GM19452 (cell line): Measurements from ENCODE around the gene OR4Q3.
"Not testable (repeated sequence)": the region's sequence is repeated elsewhere in the genome, so short reads cannot be mapped to it uniquely, and the experiment has no call there.

Experiments
- ATAC-seq: cut with Tn5 transposase; IDR thresholded peaks from one replicate; pipeline ENCODE4 v1.9.1; 2021; ENCODE audit not compliant: unreplicated experiment

The OR4Q3 gene

DNA sequence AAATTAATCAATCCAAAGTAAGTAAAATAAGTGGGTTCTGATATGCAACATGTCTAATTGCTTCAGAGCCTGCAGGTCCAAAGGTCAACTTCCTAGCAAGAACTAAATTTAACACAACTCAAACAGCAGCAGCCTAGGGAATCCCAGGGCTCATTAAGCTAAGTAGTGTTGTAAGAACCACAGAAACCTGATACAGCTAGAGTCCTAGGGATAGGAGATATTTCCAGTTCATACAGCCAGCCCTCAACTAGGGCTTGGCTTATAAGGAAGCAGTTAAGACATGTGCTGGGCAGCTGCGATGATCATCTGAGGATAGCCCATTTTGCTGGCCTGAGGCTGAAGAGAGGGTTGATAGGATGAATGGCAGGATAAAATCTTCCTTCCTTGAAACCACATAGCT is at the start of gene OR4Q3:
Gene OR4Q3, plus strand, starts transcription at position 316 of the 400 bp plus-strand sequence.
- no peak for ATAC-seq

DNA sequence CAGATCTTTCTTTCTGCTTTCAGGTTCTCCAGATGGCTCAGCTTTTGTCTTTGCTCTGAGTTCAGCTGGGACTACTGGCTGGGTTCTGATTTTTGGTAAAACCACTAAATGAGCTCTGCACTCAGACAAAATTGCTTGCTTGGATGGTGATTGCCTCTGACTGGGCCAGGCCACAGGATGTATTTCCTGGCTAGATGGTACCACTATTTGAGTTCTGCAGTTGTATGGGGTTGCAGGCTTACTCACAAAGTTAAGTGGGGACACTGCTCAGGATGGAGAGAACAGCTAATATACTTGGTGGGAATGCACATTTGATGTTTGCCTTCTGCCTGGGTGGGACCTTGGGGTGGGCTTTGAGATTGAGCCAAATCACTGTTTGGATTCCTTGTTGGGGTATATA is 14.0 kb upstream of the OR4Q3 start:
- ATAC-seq: no peak

DNA sequence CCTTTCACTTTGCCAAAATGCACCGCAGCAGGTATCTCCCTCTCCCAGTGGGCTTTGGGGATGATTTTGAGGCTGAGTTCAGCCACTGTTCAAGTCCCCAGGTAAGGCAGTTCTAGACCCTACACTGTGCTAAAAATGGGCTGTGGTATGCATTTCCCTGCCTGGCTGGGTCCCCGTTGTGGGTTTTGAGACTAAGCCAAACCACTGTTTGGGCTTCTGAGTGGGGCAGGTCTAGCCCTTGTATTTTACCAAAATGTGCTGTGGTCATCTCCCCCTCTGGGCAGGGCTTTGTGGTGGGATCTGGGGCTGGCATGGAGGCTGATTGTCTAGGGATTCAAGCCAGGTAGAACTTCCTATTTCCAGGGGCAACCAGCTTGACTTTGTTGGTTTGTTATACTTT is 13.6 kb upstream of the OR4Q3 start:
- ATAC-seq: no peak

DNA sequence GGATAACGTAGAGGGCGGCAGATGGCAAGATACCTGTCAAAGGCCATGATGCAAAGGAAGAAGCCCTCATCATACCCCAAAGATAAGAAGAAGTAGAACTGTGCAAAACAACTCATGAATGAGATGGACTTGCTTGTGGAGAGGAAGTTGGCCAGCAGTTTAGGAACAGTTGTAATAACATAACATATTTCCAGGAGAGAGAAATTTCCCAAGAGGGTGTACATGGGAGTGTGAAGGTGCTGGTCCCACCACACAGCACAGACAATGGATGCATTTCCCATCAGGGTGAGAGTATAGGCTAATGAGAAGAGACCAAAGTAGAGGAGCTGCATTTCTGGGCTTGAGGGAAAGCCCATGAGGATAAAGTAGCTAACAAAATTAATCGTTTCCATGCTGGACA is 9.5 kb upstream of the OR4Q3 start:
- ATAC-seq: not testable (repeated sequence)

DNA sequence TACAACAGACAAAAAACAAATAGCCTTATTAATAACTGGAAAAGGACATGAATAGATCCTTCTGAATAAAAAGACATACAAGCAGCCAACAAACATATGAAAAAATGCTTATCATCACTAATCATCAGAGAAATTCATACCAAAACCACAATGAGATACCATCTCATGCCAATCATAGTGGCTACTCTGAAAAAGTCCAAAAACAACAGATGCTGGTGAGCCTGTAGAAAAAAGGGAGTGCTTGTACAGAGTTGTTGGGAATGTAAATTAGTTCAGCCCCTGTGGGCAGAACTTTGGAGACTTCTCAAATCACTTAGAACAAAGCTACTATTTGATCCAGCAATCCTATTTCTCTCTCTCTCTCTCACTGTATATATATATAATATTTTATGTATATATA is 8.9 kb downstream of the OR4Q3 start:
- ATAC-seq: not testable (repeated sequence)

DNA sequence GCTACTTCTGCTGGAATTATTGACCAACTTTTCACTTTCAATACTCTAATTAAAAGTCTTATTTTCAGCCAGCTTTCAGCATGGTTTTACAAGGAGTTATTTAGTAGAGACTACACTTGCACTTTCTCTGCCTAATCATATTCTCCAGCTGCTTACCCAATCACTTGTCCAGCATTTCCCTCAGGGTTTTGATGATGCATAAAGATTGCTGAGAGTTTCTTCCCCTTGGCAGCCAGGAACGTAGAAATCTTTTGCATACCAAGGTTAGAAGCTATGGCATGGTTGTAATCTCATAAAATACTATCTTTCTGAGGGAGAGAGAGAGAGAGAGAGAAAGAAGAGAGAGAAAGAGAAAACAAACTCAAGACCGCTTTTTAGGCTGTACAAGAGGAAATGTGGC is 10.8 kb downstream of the OR4Q3 start:
- no peak for ATAC-seq

DNA sequence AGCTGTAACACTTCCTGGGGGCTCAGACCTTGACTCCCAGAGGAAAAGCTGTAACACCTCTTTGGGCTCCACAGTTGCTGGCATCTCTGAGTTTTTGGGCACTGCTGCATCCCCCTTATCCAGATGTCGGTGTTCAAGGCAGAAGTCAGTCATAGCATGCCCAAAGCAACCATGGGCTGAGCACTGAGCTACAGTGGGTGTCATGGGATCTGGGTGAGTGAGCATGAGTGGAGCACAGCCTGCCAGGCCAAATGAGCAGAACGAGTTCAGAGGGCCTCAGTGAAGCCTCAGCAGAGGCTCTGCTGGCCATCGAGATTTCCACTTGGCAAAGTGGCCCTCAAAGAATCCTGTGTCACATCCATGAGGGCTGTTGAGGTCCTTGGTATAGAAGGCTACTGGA is 28.1 kb downstream of the OR4Q3 start:
- ATAC-seq: not testable (repeated sequence)

DNA sequence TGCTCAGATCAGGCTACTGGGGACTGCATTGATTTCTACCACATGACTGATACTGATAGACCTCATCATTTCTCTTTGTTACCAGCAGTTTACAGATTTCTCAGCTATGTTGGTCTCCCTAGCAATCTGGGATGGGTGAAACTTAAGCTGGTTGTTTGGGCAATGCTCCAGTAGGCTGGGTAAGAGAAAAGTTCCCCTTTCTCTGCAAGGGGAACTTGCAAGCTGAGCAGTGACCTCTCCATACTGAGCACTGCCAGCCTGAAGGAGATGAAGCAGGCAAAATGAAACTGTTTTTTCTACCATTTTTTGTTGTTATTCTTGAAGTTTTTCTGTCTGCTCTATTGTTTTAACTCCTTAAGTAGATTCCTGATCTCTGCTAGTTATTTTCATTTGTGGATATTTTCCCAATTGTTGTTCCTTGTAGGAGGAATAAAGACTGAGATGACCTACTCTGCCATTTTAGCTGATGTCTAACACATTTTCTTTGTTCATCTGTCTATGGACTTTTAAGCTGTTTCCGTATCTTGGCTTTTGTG is 28.6 kb downstream of the OR4Q3 start:
- ATAC-seq: no peak

DNA sequence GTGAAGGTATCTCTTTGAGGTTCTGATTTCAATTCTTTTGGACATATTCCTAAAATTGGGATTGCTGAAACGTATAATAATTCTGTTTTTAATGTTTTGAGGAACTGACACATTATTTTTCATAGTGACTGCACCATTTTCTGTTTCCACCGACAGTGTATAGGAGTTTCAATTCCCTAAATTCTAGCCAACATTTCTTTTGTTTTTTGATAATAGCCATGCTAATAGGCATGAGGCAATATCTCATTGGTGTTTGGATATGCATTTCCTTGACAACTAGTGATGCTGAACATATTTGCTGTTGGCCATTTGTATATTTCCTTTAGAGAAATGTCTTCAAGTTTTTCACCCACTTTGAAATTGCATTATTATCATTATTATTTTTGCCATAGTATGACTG is 29.1 kb downstream of the OR4Q3 start:
- not testable (repeated sequence) for ATAC-seq

DNA sequence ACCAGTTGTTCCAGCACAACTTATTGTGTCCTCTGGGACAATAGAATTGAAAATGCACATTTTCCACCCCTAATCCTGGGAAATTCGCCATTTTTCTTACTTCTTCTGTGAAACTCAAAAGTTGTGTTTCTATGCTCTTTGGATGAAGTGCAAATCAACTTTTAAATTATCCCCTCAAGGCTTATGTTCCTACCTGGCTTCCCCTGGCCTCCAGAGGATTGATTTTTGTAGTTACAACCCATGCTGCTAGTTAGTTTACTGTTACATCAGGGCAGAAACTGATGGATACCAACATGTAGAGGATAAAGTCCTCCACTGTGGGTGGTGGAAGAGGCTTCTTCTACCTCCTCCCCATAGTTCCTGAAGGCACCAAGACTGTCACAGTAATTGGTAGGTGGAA is 29.8 kb downstream of the OR4Q3 start, which contains the start of gene OR4M1:
Gene OR4M1, plus strand, starts transcription at position 301 of the 400 bp plus-strand sequence. CDS start 6,819 bp downstream, outside the sequence.
- not testable (repeated sequence) for ATAC-seq

DNA sequence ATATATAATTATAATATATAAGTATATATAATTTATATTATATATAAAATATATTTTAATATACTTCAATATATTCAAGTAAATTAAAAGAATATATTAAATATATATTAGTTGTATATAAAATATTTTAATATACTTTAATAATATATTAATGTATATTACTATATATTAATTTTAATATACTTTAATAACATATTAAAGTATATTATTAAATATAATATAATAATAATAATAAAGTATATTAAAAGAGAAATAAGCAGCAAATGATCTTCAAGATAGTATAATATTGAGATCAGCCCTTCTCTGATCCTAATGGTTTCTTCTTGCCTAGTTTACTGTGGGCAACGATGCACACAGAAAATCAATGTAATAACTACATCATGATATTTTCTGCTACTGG is 32.2 kb downstream of the OR4Q3 start:
- no peak for ATAC-seq

DNA sequence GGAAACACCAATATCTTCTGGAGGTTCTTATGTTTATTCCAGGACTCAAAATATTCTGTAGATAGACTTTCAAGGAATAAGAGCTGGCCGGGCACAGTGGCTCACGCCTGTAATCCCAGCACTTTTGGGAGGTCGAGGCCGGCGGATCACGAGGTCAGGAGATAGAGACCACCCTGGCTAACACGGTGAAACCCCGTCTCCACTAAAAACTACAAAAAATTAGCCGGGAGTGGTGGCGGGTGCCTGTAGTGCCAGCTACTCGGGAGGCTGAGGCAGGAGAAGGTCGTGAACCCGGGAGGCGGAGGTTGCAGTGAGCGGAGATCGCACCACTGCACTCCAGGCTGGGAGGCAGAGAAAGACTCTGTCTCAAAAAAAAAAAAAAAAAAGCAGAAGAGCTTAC is 42.5 kb downstream of the OR4Q3 start:
- ATAC-seq: not testable (repeated sequence)

DNA sequence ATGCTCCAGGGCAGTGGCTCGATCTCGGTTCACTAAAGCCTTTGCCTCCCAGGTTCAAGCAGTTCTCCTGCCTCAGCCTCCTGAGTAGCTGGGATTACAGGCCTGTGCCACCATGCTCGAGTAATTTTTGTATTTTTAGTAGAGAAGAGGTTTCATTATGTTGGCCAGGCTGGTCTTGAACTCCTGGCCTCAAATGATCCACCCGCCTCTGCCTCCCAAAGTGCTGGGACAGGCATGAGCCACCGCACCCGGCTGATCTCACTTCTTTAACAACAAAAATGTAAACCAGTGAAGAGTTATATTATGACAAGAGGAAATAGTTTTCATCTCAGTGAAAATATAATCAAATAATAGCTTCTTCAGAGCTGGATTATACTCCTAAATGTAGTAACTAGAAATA is 43.9 kb downstream of the OR4Q3 start:
- ATAC-seq: not testable (repeated sequence)

DNA sequence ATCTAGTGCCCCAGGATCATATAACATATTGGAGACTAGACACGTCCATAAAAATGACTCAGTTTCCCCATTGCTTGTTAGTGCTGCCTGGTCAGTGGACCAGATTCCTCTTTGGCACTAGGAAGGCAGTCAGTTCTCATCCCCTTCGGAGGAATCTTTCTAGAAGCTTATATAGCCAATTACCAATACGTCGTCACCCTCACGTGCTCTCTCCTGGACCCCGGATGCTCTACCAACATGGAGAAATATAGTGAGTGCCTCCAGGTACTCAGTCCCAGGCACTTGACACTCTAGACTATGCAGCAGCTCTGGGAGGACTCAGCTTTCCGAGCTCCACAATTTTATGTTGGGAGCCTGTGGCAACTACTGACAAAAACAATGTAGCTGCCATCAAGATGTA is 44.8 kb downstream of the OR4Q3 start:
- not testable (repeated sequence) for ATAC-seq

DNA sequence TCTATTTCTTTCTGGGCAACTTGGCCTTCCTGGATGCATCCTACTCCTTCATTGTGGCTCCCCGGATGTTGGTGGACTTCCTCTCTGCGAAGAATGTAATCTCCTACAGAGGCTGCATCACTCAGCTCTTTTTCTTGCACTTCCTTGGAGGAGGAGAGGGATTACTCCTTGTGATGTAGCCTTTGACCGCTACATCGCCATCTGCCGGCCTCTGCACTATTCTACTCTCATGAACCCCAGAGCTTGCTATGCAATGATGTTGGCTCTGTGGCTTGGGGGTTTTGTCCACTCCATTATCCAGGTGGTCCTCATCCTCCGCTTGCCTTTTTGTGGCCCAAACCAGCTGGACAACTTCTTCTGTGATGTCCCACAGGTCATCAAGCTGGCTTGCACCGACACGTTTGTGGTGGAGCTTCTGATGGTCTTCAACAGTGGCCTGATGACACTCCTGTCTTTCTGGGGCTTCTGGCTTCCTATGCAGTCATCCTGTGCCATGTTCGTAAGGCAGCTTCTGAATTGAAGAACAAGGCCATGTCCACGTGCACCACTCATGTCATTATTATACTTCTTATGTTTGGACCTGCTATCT is 53.2 kb downstream of the OR4Q3 start:
- ATAC-seq: not testable (repeated sequence)
